ENCODE measurements around the gene TRIL.

TRIL gene

GRCh38 chr7:28983396-28984190 is 25.5 kb upstream of the TRIL start:
- no peak for DNase-seq (ENCODE audit: low read depth)

GRCh38 chr7:28981161-28981465 is 23.0 kb upstream of the TRIL start:
- no peak for DNase-seq (ENCODE audit: low read depth)

DNA sequence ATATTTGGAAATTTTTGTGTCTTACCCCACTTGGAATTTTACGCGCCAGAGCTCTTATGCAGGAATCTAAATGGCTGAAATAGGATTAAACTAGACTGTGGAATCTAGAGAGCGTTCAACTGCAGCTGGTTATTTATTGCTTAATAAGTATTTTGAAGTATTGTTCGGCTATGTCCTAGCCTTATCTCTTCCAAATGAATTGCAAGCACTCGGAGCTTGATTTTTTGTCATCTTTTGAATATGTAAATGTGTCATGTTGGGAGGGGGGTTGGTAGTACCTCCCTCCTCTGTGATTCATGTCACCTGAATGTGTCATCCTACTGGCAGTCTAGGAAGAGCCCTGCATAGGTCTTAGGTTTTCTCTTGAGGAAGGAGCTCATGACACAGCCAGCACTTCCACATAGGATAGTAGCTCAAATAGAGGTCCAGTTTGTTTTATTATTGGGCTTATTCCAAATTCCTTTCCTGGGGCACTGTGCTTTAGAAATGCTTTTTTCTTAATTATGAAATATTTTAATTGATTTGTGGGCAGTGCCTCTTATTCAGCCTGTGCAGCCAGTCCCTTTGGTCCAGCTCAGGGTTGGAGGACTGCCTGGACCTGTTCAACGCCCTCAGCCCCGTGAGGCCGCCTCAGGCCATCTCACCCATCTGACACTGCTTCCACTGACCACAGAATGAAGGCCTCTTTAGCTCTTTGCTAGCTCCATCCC is 22.5 kb upstream of the TRIL start:
- no peak for DNase-seq (ENCODE audit: low read depth)

DNA sequence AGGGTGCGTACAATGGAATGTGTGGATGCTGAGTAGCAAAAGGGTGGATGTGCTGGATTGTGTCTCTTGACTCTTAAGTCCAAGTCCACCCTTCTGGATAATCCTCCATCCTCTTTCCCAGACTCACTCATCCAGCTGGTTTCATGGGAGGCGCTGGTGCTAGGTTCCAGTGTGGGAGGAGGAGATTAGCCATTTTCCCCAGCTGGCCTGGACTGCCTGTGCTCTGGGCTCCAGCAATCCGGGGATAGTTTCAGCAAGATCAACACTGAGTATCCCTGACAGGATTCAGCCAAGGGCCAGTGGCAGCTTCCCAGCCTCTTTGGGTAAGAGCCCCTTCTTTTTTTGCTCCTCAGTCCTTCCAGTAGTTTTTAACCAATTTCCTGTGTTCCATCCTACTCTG is 21.6 kb upstream of the TRIL start:
- no peak for DNase-seq (ENCODE audit: low read depth)

DNA sequence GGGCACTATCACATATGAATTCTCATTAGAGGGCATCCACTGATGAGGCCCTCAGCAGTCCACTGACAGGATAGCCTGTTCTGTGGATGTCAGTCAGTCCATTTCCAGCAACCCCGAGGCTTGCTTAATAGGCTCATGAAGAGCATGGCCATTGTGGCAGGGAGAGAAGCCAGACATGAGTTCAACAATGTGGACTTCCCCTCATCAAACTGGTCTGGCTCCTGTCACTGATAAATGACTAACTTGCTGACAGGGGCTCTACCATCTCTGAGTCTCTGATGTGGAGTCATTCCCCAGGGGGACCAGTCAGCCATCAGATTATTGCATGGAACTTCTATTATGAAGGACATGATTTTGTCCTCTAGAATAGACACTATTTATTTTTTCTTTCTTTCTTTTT is 19.8 kb upstream of the TRIL start:
- DNase-seq (ENCODE audit: low read depth): no peak

DNA sequence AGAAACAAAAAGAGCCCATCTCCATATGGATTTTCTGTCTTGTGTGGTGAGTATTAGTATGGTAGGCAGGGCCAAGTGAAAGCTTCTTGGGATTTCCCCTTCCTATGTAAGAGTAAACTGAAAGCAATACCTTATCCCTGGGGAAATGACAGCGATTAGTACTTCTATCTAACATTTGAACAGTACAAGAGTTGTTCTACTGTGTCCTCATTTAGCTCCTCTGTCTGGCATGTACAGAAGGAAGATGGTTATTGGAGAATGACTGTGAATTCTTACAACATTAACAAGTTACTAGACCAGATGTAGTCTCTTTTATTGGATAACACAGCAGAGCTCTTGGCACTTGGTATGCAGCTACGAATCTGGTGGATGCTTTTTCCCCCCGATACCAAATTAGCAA is 17.9 kb upstream of the TRIL start:
- DNase-seq (ENCODE audit: low read depth): no peak

- DNase-seq (ENCODE audit: low read depth): no peak
Observed at GRCh38 chr7:28973591-28973990, 15.5 kb upstream of the TRIL start.

DNA sequence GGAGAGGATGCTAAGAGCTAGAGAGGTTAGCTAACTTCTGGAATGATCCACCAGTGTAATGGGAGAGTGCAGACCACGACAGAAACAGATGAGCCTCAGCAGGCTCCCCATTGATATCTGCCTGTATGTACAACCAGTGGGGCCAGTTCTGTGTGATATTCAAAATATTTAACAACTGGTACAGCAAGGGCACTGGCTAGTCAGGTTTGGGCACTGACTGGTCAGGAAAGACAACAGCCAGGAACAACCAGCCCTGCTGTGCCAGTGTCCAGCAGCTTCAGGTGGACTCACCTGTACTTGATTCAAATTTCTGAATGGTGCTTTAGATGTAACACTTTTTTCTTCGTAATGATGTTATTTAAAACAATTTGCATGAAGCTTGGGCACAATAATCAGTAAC is 5.9 kb upstream of the TRIL start:
- no peak for DNase-seq (ENCODE audit: low read depth)

GRCh38 chr7:28961972-28962371 is 3.8 kb upstream of the TRIL start:
- DNase-seq (ENCODE audit: low read depth): no peak

DNA sequence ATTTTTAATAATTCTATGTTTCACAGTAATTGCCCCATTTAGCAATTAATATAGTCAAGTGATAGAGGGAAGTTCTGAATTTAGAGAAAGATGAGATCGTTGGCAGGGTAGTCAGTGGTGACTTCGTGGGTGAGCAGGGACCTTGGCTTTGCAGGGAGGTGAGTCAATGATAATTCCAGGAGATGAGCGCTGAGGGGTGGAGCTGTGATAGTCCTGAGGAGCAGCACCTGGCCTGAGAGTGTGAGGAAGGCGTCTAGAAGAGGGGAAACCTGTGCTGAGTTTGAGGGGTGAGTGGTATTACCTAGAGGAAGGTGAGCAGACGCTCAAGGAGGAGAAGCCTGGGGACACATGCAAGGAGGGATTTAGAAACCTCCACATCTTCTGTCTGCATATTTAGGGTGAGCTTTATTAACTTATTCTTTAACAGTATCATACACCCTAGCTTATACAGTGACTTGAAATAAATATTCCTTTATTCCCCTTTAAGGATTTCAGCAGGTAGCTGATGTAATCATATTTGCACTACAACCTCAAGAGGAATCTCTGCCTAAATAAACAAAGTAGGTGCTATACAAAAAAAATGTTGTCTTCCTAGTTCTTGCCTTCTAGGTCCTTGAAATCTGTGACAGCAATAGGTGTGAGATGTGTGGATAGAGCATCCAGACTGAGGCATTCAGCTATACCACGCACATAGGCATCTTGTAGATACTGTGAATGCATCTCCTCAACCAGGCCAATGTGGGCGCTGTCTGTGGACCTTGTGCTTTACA is 2.1 kb upstream of the TRIL start:
- no peak for DNase-seq (ENCODE audit: low read depth)

DNA sequence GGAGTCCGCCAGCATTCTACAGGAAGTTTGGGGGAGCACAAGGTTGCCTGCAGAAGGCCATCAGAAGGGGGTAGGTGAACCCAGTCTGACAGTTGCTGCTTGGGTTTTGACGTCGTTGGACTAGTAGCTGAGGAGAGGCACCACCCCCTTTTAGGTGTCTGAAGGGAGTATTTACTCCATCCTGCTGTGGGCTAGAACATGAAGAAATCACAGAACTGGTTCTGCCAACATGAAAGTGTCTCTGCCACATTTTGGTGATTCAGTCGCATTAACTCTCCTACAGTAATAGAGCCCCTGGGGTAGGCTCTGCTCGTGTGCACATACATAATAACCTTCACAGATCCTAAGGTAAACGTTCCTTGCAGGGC is 834 bp upstream of the TRIL start:
- no peak for DNase-seq (ENCODE audit: low read depth)

DNA sequence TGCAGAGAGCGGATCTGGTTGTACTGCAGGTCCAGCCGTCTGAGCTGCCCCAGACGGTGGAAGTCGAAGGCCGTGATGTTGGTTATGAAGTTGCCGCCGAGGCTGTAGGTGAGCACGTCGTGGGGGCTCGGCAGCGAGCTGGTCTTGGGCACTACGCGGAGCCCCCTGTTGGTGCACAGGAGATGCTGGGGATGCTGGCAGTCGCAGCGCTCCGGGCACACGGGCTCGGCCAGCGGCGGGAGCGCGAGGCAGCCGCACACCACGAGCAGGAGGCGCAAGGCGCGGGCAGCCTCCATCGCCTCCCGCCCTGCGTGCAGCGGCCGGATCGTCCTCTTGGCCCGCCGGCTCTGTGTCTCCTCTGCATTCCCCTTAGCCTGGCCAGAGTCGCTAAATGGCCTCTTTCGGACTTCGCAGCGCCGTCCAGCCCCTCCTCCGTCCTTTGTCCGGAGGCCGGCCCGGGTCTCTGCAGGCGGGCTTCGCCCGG is 337 bp downstream of the TRIL start:
- DNase-seq (ENCODE audit: low read depth): no peak

DNA sequence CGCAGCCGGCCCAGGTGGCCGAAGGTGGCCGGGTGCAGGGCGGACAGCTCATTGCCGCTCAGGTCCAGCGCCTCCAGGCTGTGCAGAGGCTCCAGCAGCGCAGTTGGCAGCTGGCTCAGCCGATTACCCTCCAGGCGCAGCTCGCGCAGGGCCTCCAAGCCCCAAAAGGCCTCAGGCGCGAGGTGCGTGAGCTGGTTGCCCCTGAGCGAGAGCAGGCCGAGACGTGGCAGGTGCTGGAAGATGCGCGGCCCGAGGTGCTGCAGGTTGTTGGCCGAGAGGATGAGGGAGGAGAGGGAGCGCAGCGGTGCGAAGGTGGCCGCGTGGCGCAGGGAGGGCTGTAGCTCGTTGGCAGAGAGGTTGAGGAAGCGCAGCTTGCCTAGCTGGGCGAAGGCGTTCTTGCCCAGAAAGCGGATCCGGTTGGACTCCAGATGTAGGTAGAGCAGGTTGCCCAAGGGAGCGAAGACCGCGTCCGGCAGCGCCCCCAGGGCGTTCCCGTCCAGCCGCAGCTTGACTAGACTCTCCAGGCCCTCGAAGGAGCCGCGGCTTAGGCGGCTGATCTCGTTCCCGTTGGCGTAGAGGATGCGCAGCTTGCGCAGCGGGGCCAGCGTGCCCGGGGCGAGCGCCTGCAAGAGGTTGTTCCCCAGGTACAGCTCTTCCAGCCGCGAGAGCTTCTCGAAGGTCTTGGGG is 923 bp downstream of the TRIL start:
- no peak for DNase-seq (ENCODE audit: low read depth)

DNA sequence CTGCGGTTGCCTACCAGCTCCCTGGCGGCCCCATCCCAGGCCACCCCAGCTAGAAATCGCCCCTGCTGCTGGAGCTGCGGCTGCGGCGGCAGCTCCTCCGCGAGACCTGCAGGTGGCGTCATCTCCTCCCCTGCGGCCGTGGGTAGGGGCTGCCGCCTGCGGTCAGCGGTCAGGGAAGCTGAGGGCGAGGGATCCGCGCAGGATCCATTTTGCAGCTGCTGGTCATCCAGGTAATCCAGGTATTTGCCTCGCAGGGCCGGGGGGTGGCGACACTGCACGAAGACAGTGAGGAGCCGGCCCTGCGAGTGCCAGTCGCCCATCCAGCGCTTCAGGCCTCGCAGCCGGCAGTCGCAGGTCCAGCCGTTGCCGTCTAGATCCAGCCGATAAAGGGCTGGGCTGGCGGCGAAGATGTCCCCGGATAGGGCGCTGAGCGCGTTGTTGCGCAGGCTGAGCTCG is 1.5 kb downstream of the TRIL start:
- no peak for DNase-seq (ENCODE audit: low read depth)

GRCh38 chr7:28955718-28956607 is 2.2 kb downstream of the TRIL start:
- no peak for DNase-seq (ENCODE audit: low read depth)

DNA sequence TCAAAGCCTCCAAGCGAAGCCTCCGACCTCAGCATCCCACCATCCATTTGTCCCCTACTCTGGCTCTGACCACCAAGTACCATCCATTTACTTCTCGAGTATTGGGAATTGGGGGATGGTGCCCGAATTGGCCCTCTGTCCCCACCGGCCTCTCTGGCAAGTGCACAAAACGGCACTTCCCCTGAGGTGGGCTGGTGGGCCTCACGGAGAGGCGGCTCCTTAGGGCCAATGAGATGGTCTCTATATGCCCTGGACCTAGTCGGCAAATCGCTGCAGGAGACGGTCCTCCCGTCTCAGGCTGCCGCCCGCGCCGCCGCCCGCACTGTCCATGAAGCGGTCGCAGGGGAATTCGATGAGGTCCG is 2.8 kb downstream of the TRIL start:
- DNase-seq (ENCODE audit: low read depth): no peak

- no peak for DNase-seq (ENCODE audit: low read depth)
Observed at GRCh38 chr7:28954946-28955345, 3.2 kb downstream of the TRIL start.

DNA sequence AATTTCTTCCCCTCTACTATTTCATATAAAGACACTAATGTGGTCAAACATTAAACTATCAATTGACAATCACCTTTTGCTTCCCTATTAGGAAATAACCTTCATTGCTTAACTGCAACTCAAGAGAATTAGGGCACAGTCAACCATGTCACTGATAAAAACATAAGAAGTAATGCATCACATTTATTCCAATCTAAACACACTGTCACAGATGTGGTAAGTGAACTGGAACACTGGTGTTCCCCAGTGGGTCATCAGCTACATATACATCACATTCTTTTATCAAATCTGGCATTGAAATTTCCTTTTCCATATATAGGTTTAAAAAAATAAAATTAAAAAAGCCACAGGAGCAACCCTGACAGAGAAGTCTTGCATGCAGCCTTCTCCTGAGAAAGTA is 3.7 kb downstream of the TRIL start:
- no peak for DNase-seq (ENCODE audit: low read depth)

- DNase-seq (ENCODE audit: low read depth): no peak
Observed at GRCh38 chr7:28953633-28954032, 4.5 kb downstream of the TRIL start.

GRCh38 chr7:28942168-28942567 is 16.0 kb downstream of the TRIL start:
- DNase-seq (ENCODE audit: low read depth): no peak

- no peak for DNase-seq (ENCODE audit: low read depth)
Observed at GRCh38 chr7:28941633-28942032, 16.5 kb downstream of the TRIL start.

Measured in activated T-cell treated with anti-CD3 and anti-CD28 coated beads for 48 hours (primary cell).